Ectodermal cell (in vitro differentiated cells): Measurements from ENCODE around the gene EIF4A2.

Source experiments
- H3K27ac ChIP-seq: 2 replicates; pipeline ENCODE4 v1.7.0; 2013; ENCODE audit warnings: mild to moderate bottlenecking, low read depth, low read length; ENCODE audit not compliant: insufficient read depth, poor library complexity, severe bottlenecking
- H3K27me3 ChIP-seq: 2 replicates; pipeline ENCODE4 v1.7.0; 2013; ENCODE audit warnings: mild to moderate bottlenecking, low read length; ENCODE audit not compliant: insufficient read depth, control insufficient read depth, poor library complexity, severe bottlenecking
- H3K36me3 ChIP-seq: one replicate; pipeline ENCODE4 v1.7.0; 2013; ENCODE audit warnings: low read length; ENCODE audit not compliant: control insufficient read depth, insufficient read depth
- H3K4me1 ChIP-seq: one replicate; pipeline ENCODE4 v1.7.0; 2013; ENCODE audit warnings: low read length; ENCODE audit not compliant: control insufficient read depth, insufficient read depth
- H3K4me3 ChIP-seq: 2 replicates; pipeline ENCODE4 v1.7.0; 2013; ENCODE audit warnings: low read depth, low read length, control low read depth; ENCODE audit not compliant: insufficient read depth
- H3K9me3 ChIP-seq: 2 replicates; pipeline ENCODE4 v1.7.0; 2013; ENCODE audit warnings: mild to moderate bottlenecking, low read length, moderate library complexity; ENCODE audit not compliant: control insufficient read depth
- WGBS, 2 experiments: methylation state at CpG; one replicate each; pipeline ENCODE4 v1.1.7; 2013; ENCODE audit warnings: missing lambda C conversion rate in 2 of 2; 5-methylcytosine and 5-hydroxymethylcytosine counted together

The EIF4A2 gene

DNA sequence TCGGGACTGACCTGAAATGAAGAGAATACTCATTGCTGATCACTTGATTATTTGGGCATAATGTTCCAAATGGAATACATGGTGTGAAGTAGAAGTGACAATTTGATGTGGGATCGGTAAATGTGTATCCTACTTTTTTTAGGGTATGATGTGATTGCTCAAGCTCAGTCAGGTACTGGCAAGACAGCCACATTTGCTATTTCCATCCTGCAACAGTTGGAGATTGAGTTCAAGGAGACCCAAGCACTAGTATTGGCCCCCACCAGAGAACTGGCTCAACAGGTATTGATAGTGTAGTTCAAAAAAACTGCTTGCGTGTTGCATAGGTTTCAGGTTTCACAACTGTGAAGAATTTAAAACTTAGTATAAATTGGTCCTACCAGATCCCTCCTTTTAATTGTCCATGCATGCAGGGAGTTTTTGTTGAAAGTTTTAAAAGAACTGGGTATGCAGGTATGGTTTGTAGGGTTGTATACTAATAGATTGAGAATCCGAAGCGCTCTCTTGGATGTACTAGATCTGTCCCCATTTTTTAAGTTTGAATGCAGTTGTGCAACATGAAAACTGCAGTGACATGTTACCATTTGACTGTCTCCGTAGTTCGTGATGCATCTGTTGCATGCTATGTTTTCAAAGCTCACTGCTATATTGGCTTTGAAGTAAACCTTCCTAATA, 1.6 kb downstream of the EIF4A2 start:
- Histone ChIP-seq H3K27me3 (no peaks in the 10 kb centered on the region), H3K4me1 (peaks cover 7% of the 10 kb centered on the region), H3K36me3 (peaks cover 50% of the 10 kb centered on the region), H3K9me3 (no peaks in the 10 kb centered on the region), H3K27ac (peak overlapping the region; percentile 33), H3K4me3 (peak overlapping the region; percentile 100)
- WGBS, 2 experiments: 14% methylated on average over 7 of the region's 7 CpGs

DNA sequence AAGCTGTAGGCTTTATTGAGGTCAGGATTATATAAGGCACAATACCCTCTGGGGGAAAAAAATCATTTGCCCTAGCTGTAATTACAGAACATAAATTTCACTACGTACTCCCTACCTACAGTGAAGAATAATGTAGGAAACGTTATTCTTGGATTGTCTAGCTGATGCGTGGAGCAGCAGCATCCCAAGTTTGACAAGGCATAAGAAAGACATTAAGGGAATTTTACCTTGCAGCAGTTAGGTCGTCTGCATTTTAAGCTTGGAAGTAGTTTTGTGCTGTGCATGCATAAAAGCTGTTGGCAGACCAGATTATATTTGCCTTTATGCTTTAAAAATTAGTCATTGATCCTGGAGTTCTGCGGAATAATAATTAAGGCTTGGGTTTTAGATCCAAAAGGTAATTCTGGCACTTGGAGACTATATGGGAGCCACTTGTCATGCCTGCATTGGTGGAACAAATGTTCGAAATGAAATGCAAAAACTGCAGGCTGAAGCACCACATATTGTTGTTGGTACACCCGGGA, 2.2 kb downstream of the EIF4A2 start:
- Histone ChIP-seq H3K4me3 (peak overlapping the region; percentile 100), H3K27ac (no peak overlapping the region), H3K36me3 (peaks cover 55% of the 10 kb centered on the region), H3K27me3 (no peaks in the 10 kb centered on the region), H3K9me3 (no peaks in the 10 kb centered on the region), H3K4me1 (peaks cover 7% of the 10 kb centered on the region)
- 44% methylated on average over 6 to 7 of the region's 7 CpGs for WGBS, 2 experiments

DNA sequence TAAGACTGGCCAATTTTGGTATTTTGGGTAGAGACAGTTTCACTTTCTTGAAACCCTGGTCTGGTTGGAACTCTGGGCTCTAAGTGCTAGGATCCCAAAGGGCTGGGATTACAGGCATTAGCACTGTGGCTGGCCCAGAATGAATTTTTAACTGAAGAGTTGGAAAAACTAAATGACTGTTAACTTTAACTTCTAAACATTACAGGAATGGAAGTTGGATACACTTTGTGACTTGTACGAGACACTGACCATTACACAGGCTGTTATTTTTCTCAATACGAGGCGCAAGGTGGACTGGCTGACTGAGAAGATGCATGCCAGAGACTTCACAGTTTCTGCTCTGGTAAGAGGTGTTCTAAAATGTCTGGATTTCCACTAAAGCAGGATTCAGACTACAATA, 3.5 kb downstream of the EIF4A2 start:
- 95 to 99% methylated on average over 3 of the region's 3 CpGs for WGBS, 2 experiments
- H3K4me3 ChIP-seq: peak overlapping the region; percentile 100

DNA sequence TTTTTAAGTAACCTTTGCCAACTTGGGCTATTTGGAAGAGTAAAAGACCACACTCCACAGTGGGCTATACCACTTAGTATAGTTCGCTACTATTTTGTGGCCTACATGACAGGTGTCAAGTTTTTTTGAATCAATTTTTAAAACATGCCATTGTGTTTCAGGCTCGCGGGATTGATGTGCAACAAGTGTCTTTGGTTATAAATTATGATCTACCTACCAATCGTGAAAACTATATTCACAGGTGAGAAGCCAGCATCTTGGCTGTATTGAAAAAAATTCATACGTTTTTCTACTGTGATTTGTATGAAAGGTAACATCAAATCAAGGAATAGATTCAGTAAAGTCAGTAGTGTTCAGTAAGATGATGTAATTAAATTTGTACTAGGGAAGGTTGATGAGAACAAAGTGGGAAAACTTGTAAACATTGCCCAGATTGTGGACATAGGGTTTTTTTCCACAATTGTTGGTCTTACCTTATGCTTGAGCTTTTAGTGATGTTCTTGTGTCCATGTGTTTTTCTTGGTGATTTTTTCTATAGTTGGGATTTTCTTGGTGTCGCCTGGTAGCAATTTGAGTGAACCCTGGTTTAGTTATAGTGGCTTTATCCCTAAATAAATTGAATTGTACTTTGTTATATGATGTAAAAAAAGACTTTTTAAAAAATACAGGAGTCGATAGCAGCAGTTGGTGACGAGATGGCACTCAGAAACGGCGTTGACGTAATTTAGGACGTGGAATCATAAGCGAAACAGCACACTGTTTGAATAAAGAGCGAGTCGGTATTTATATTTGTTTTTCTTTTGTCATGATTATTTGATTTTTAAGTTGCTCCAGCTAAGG, 4.5 kb downstream of the EIF4A2 start:
- H3K27me3 ChIP-seq: no peaks in the 10 kb centered on the region
- no peak overlapping the region for H3K27ac ChIP-seq
- H3K4me1 ChIP-seq: peaks cover 7% of the 10 kb centered on the region
- H3K9me3 ChIP-seq: no peaks in the 10 kb centered on the region
- peak overlapping the region; percentile 4 for H3K4me3 ChIP-seq
- peaks cover 69% of the 10 kb centered on the region for H3K36me3 ChIP-seq
- WGBS, 2 experiments: 94% methylated on average over 15 of the region's 15 CpGs

More for the DNA sequence above, 3.5 kb downstream of the EIF4A2 start:
- Histone ChIP-seq H3K36me3 (peaks cover 60% of the 10 kb centered on the region), H3K27ac (no peak overlapping the region), H3K27me3 (no peaks in the 10 kb centered on the region), H3K4me1 (peaks cover 7% of the 10 kb centered on the region), H3K9me3 (no peaks in the 10 kb centered on the region)

- peaks cover 69% of the 10 kb centered on the region for H3K36me3 ChIP-seq
- no peak overlapping the region for H3K4me3 ChIP-seq
- no peaks in the 10 kb centered on the region for H3K27me3 ChIP-seq
- H3K4me1 ChIP-seq: peaks cover 7% of the 10 kb centered on the region
- no peak overlapping the region for H3K27ac ChIP-seq
- H3K9me3 ChIP-seq: no peaks in the 10 kb centered on the region
- 90 to 92% methylated on average over 13 of the region's 13 CpGs for WGBS, 2 experiments
Measured at GRCh38 chr3:186788482-186789370, 5.3 kb downstream of the EIF4A2 start.

DNA sequence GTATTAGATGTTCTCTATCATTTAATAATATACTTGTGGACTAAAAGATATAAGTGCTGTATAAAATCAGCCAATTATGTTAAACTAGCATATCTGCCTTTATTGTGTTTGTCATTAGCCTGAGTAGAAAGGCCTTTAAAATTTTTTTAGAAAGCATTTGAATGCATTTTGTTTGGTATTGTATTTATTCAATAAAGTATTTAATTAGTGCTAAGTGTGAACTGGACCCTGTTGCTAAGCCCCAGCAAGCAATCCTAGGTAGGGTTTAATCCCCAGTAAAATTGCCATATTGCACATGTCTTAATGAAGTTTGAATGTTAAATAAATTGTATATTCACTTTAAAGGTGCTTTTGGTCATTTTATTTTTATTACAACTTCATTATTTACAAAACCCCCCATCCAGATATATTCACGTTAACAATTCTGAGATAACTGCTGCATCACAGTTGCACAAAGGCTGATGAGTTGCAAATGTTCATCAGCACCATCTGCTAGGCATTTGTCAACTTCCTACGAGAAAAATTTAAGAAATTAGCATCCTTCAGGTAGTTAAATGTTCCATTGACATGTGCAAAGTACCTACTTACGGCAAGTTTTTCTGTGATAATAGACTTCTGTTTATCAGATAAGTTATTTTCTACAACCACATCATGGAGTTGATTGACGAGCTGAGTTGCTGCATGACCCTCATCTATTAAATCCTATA, 6.3 kb downstream of the EIF4A2 start:
- H3K4me3 ChIP-seq: no peak overlapping the region
- WGBS, 2 experiments: 82 to 95% methylated on average over 3 to 4 of the region's 4 CpGs
- H3K27ac ChIP-seq: peak overlapping the region; percentile 28
- peaks cover 71% of the 10 kb centered on the region for H3K36me3 ChIP-seq
- H3K27me3 ChIP-seq: no peaks in the 10 kb centered on the region
- peaks cover 7% of the 10 kb centered on the region for H3K4me1 ChIP-seq
- no peaks in the 10 kb centered on the region for H3K9me3 ChIP-seq

- H3K27ac ChIP-seq: peak overlapping the region; percentile 61
- WGBS, 2 experiments: 89 to 95% methylated on average over 7 to 8 of the region's 8 CpGs
Measured at GRCh38 chr3:186790261-186790981, 7.0 kb downstream of the EIF4A2 start.

DNA sequence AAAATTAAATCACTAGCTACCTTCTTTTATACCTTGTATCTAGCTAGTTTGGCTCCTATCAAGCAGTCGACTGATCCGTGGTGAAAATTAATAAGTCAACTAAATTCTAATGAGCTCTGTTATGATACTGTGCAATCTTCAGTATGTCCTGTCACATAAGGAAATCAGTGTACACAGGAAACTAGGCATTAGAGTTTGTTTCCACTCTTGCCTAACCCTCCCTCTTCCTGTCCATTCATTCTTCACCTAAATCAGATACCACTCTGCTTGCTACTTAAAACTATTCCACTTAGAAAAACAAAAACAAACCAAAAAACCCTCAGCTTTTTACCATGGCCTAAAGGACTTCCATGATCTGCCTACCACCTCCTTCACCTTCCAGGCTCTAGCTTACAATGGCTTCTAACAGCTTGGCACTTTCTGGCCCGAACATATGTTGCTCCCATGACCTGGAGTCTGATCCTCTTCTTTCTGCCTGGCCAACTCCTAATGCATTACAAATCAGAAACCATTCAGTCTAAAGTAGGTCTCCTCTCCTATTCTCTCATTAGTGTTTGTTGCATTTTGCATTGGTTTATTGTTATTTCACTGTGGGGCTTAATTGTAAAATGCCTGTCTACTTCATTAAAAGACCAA, 15.0 kb downstream of the EIF4A2 start:
- peaks cover 48% of the 10 kb centered on the region for H3K36me3 ChIP-seq
- H3K27me3 ChIP-seq: no peaks in the 10 kb centered on the region
- H3K4me1 ChIP-seq: no peaks in the 10 kb centered on the region
- WGBS, 2 experiments: 96 to 98% methylated on average over 3 of the region's 3 CpGs
- H3K4me3 ChIP-seq: no peak overlapping the region
- no peak overlapping the region for H3K27ac ChIP-seq
- no peaks in the 10 kb centered on the region for H3K9me3 ChIP-seq

More at GRCh38 chr3:186790261-186790981, 7.0 kb downstream of the EIF4A2 start:
- no peak overlapping the region for H3K4me3 ChIP-seq
- H3K4me1 ChIP-seq: peaks cover 6% of the 10 kb centered on the region
- no peaks in the 10 kb centered on the region for H3K27me3 ChIP-seq
- H3K9me3 ChIP-seq: no peaks in the 10 kb centered on the region
- peaks cover 65% of the 10 kb centered on the region for H3K36me3 ChIP-seq
